NCI-H82 treated with DMSO at 0.1 percent for 48 hours (cell line): ENCODE measurements around the gene SELENBP1.
"Not testable (repeated sequence)": the region's sequence is repeated elsewhere in the genome, so short reads cannot be mapped to it uniquely, and the experiment has no call there.

Source experiments
- DNase-seq: peaks from one replicate; lab custom pipeline; 2025; ENCODE audit not compliant: unreplicated experiment; lab: John Stamatoyannopoulos, UW

The SELENBP1 gene

GRCh38 chr1:151372058-151372934 lies at the start of gene SELENBP1:
TSS of gene SELENBP1 (minus strand) at chr1:151372705. CDS start at chr1:151372641, 64 bp downstream.
- no peak for DNase-seq

GRCh38 chr1:151419819-151420218 lies 47.3 kb upstream of the SELENBP1 start:
- no peak for DNase-seq

GRCh38 chr1:151418081-151418480 lies 45.6 kb upstream of the SELENBP1 start:
- no peak for DNase-seq

- no peak for DNase-seq
Measured at GRCh38 chr1:151416231-151416630, 43.7 kb upstream of the SELENBP1 start.

- DNase-seq, result no peak
Measured at GRCh38 chr1:151411884-151412283, 39.4 kb upstream of the SELENBP1 start.

GRCh38 chr1:151408891-151409290 lies 36.4 kb upstream of the SELENBP1 start:
- DNase-seq, result no peak

- DNase-seq, result no peak
Measured at GRCh38 chr1:151407304-151407703, 34.8 kb upstream of the SELENBP1 start.

GRCh38 chr1:151406176-151406575 lies 33.7 kb upstream of the SELENBP1 start:
- no peak for DNase-seq

- DNase-seq, result no peak
Measured at GRCh38 chr1:151405187-151405951, 32.9 kb upstream of the SELENBP1 start.

- DNase-seq, result peak; percentile 39
Measured at GRCh38 chr1:151403612-151404011, 31.1 kb upstream of the SELENBP1 start.

- no peak for DNase-seq
Measured at GRCh38 chr1:151402764-151403163, 30.3 kb upstream of the SELENBP1 start.

- no peak for DNase-seq
Measured at GRCh38 chr1:151401860-151402259, 29.4 kb upstream of the SELENBP1 start.

- no peak for DNase-seq
Measured at GRCh38 chr1:151401125-151401788, 28.8 kb upstream of the SELENBP1 start.

- DNase-seq, result peak; percentile 91
Measured at GRCh38 chr1:151399324-151400171, 27.0 kb upstream of the SELENBP1 start, which contains the start of gene PSMB4. TSS of gene PSMB4 (plus strand) at chr1:151399573. CDS start at chr1:151399588, 15 bp downstream.

- DNase-seq, result not testable (repeated sequence)
Measured at GRCh38 chr1:151396265-151396664, 23.8 kb upstream of the SELENBP1 start.

GRCh38 chr1:151393583-151393982 lies 21.1 kb upstream of the SELENBP1 start:
- DNase-seq, result no peak

GRCh38 chr1:151391079-151391563 lies 18.6 kb upstream of the SELENBP1 start:
- DNase-seq, result no peak

- not testable (repeated sequence) for DNase-seq
Measured at GRCh38 chr1:151390221-151391078, 17.9 kb upstream of the SELENBP1 start.

GRCh38 chr1:151386002-151386401 lies 13.5 kb upstream of the SELENBP1 start:
- DNase-seq, result no peak
